DND-41 (cell line): Measurements from ENCODE around the gene NLRP8.
"Not testable (repeated sequence)": the region's sequence is repeated elsewhere in the genome, so short reads cannot be mapped to it uniquely, and the experiment has no call there.

Experiments used
- ATAC-seq: fragments of 200-7000 bp; cut with Tn5 transposase; 3 replicates; pipeline ENCODE4 v1.9.1; 2021; ENCODE audit warnings: low read depth; ENCODE audit not compliant: insufficient read depth
- DNase-seq: peaks from one replicate; pipeline ENCODE4 v3.0.0-alpha.2; 2020
- H2AFZ ChIP-seq: 2 replicates; pipeline ENCODE4 v1.6.0; 2012; ENCODE audit warnings: low read depth, low read length
- H3K27ac ChIP-seq: 2 replicates; pipeline ENCODE4 v1.5.1; 2012; ENCODE audit warnings: low read length, inconsistent platforms
- H3K27me3 ChIP-seq: fragments of 200-600 bp; sonication (generic); 2 replicates; pipeline ENCODE4 v1.6.0; 2012; ENCODE audit warnings: low read length, mild to moderate bottlenecking, inconsistent platforms; ENCODE audit not compliant: insufficient read depth, poor library complexity
- H3K36me3 ChIP-seq: 2 replicates; pipeline ENCODE4 v1.5.1; 2012; ENCODE audit warnings: low read length, inconsistent platforms; ENCODE audit not compliant: insufficient read depth
- H3K4me1 ChIP-seq: 2 replicates; pipeline ENCODE4 v1.5.1; 2012; ENCODE audit warnings: mild to moderate bottlenecking, low read length; ENCODE audit not compliant: insufficient read depth
- H3K4me2 ChIP-seq: 2 replicates; pipeline ENCODE4 v1.6.0; 2012; ENCODE audit warnings: mild to moderate bottlenecking, moderate library complexity, low read length, inconsistent platforms; ENCODE audit not compliant: insufficient read depth
- H3K4me3 ChIP-seq, 2 experiments: fragments of 200-600 bp in 1 of 2; shearing (Covaris generic) in 1 of 2; 2 replicates each; pipeline ENCODE4 v1.5.1; 2012 to 2016; ENCODE audit warnings: inconsistent platforms in 2 of 2, low read length in 2 of 2, mild to moderate bottlenecking in 2 of 2, low read depth in 1 of 2, moderate library complexity in 1 of 2
- H3K79me2 ChIP-seq: 2 replicates; pipeline ENCODE4 v1.6.0; 2012; ENCODE audit warnings: low read length, inconsistent platforms; ENCODE audit not compliant: insufficient read depth
- H3K9ac ChIP-seq: 2 replicates; pipeline ENCODE4 v1.6.0; 2012; ENCODE audit warnings: low read depth, mild to moderate bottlenecking, inconsistent platforms, low read length, moderate library complexity
- H3K9me3 ChIP-seq: 2 replicates; pipeline ENCODE4 v1.5.1; 2012; ENCODE audit warnings: low read length, moderate library complexity, mild to moderate bottlenecking, inconsistent platforms; ENCODE audit not compliant: insufficient read depth, severe bottlenecking
- H4K20me1 ChIP-seq: 2 replicates; pipeline ENCODE4 v1.6.0; 2012; ENCODE audit warnings: low read length; ENCODE audit not compliant: insufficient read depth
- EZH2 ChIP-seq: IDR thresholded peaks from 3 replicates; pipeline ENCODE4 v1.6.1; 2012; ENCODE audit warnings: borderline replicate concordance, low read depth, mild to moderate bottlenecking, moderate library complexity, low read length, inconsistent platforms; ENCODE audit not compliant: severe bottlenecking
- TF ChIP-seq, protein P1 (sequence below): IDR thresholded peaks from 2 replicates; pipeline ENCODE4 v1.5.1; 2012; ENCODE audit warnings: borderline replicate concordance, low read length, moderate library complexity, mild to moderate bottlenecking; ENCODE audit not compliant: poor library complexity, severe bottlenecking; ENCODE audit errors: extremely low read depth

The NLRP8 gene

GRCh38 chr19:55931936-55932386, 15.7 kb upstream of the NLRP8 start, which contains the start of gene NLRP13:
NLRP13 (minus strand) TSS chr19:55932336; CDS start chr19:55932311, 25 bp downstream.
- H3K27ac ChIP-seq = no peak within 1 kb of the TSS
- H3K9ac ChIP-seq = no peak within 1 kb of the TSS
- ATAC-seq (no peak), DNase-seq (no peak)
- no peak within 1 kb of the TSS for H2AFZ ChIP-seq
- TF ChIP-seq, protein P1, sequence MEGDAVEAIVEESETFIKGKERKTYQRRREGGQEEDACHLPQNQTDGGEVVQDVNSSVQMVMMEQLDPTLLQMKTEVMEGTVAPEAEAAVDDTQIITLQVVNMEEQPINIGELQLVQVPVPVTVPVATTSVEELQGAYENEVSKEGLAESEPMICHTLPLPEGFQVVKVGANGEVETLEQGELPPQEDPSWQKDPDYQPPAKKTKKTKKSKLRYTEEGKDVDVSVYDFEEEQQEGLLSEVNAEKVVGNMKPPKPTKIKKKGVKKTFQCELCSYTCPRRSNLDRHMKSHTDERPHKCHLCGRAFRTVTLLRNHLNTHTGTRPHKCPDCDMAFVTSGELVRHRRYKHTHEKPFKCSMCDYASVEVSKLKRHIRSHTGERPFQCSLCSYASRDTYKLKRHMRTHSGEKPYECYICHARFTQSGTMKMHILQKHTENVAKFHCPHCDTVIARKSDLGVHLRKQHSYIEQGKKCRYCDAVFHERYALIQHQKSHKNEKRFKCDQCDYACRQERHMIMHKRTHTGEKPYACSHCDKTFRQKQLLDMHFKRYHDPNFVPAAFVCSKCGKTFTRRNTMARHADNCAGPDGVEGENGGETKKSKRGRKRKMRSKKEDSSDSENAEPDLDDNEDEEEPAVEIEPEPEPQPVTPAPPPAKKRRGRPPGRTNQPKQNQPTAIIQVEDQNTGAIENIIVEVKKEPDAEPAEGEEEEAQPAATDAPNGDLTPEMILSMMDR = no peak
- no peak for TF ChIP-seq EZH2
- H3K4me2 ChIP-seq = no peak within 1 kb of the TSS
- no peak within 1 kb of the TSS for H3K4me3 ChIP-seq
- H3K36me3 ChIP-seq = no peaks in the 10 kb centered on the region
- H3K27me3 ChIP-seq = no peaks in the 10 kb centered on the region
- H4K20me1 ChIP-seq = no peaks in the 10 kb centered on the region
- H3K79me2 ChIP-seq = no peaks in the 10 kb centered on the region
- no peaks in the 10 kb centered on the region for H3K9me3 ChIP-seq
- H3K4me1 ChIP-seq = no peaks in the 10 kb centered on the region

- H3K27me3 ChIP-seq = no peaks in the 10 kb centered on the region
- no peak for DNase-seq
- no peak overlapping the region for H3K4me3 ChIP-seq
Measured at GRCh38 chr19:55935206-55935605, 12.4 kb upstream of the NLRP8 start.

DNA sequence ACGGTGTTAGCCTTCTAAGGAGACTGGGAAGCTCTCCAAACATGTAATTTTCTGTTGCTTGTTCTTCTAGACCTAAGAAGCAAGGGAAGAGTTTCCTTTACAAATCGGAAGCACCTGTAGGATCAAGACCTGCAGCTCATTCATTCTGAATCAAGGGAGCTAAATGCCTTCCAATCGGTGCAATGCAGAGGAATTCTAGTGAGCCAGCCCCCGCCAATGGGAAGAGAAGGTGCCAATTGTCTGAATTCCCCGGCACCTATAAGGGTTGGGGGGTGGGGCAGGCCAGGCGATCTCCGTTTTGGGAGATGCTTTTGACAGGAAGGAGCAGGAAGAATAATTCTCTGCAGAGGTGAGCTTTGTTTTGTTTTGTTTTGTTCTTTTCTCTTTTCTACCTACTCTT, 8.4 kb upstream of the NLRP8 start:
- H3K9ac ChIP-seq = no peak overlapping the region
- H3K27me3 ChIP-seq = no peaks in the 10 kb centered on the region
- no peaks in the 10 kb centered on the region for H3K36me3 ChIP-seq
- H3K9me3 ChIP-seq = no peaks in the 10 kb centered on the region
- H3K79me2 ChIP-seq = no peaks in the 10 kb centered on the region
- H2AFZ ChIP-seq = no peak overlapping the region
- no peak for DNase-seq
- H3K4me1 ChIP-seq = no peaks in the 10 kb centered on the region
- no peak for ATAC-seq
- H3K4me2 ChIP-seq = no peak overlapping the region
- no peak overlapping the region for H3K4me3 ChIP-seq
- no peaks in the 10 kb centered on the region for H4K20me1 ChIP-seq
- TF ChIP-seq EZH2 = no peak
- TF ChIP-seq, protein P1 = no peak
- no peak overlapping the region for H3K27ac ChIP-seq

More at GRCh38 chr19:55935206-55935605, 12.4 kb upstream of the NLRP8 start:
- no peak for ATAC-seq
- H3K4me1 ChIP-seq = no peaks in the 10 kb centered on the region
- no peaks in the 10 kb centered on the region for H3K79me2 ChIP-seq
- no peaks in the 10 kb centered on the region for H4K20me1 ChIP-seq
- H3K9me3 ChIP-seq = no peaks in the 10 kb centered on the region
- H2AFZ ChIP-seq = no peak overlapping the region
- H3K4me2 ChIP-seq = no peak overlapping the region
- no peak overlapping the region for H3K27ac ChIP-seq
- H3K36me3 ChIP-seq = no peaks in the 10 kb centered on the region
- H3K9ac ChIP-seq = no peak overlapping the region
- TF ChIP-seq, protein P1 = no peak
- TF ChIP-seq EZH2 = no peak

- no peak for TF ChIP-seq EZH2
- TF ChIP-seq, protein P1 = no peak
- no peak for ATAC-seq
- no peak overlapping the region for H2AFZ ChIP-seq
- H3K27me3 ChIP-seq = no peaks in the 10 kb centered on the region
- H3K4me3 ChIP-seq = no peak overlapping the region
- H3K9me3 ChIP-seq = no peaks in the 10 kb centered on the region
- no peak overlapping the region for H3K9ac ChIP-seq
- no peak overlapping the region for H3K4me2 ChIP-seq
- H3K27ac ChIP-seq = no peak overlapping the region
- no peaks in the 10 kb centered on the region for H3K36me3 ChIP-seq
- H3K79me2 ChIP-seq = no peaks in the 10 kb centered on the region
- no peaks in the 10 kb centered on the region for H4K20me1 ChIP-seq
- no peaks in the 10 kb centered on the region for H3K4me1 ChIP-seq
- DNase-seq = no peak
Measured at GRCh38 chr19:55940306-55940705, 7.3 kb upstream of the NLRP8 start.

DNA sequence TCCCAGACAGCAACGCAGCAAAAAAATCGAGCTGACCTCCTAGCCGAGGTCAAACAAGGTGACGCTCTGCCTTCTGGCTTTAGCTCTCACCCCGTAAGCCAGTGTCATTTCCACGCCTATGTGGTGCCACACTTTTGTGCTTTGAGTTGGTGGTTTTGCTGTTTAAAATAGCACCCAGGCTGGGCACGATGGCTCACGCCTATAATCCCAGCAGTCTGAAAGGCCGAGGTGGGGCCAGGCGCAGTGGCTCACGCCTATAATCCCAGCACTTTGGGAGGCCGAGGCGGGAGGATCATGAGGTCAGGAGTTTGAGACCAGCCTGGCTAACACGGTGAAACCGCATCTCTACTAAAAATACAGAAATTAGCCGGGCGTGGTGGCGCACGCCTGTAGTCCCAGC, 2.9 kb downstream of the NLRP8 start:
- H3K4me2 ChIP-seq, DNase-seq, ATAC-seq, H3K27ac ChIP-seq, H3K4me1 ChIP-seq, H3K4me3 ChIP-seq, H4K20me1 ChIP-seq, H3K9me3 ChIP-seq, H3K9ac ChIP-seq, H3K36me3 ChIP-seq, H3K27me3 ChIP-seq, H3K79me2 ChIP-seq, H2AFZ ChIP-seq: not testable (repeated sequence)
